ENCODE data around the gene BUD23.
A peak's percentile ranks its signal among the peaks of the same experiment; 100 is the strongest.
"Not testable (repeated sequence)": the region's sequence is repeated elsewhere in the genome, so short reads cannot be mapped to it uniquely, and the experiment has no call there.

The BUD23 gene

GRCh38 chr7:73702665-73703064 is 19.3 kb downstream of the BUD23 start:
- DNase-seq: no peak

- DNase-seq: no peak
Observed at GRCh38 chr7:73703225-73703624, 19.8 kb downstream of the BUD23 start.

- DNase-seq: peak; percentile 45
Observed at GRCh38 chr7:73703757-73704639, 20.6 kb downstream of the BUD23 start.

- DNase-seq: no peak
Observed at GRCh38 chr7:73704640-73705550, 21.5 kb downstream of the BUD23 start.

GRCh38 chr7:73705551-73705920 is 22.1 kb downstream of the BUD23 start:
- no peak for DNase-seq

GRCh38 chr7:73706126-73707044 is 23.0 kb downstream of the BUD23 start:
- DNase-seq: no peak

- DNase-seq: peak; percentile 22
Observed at GRCh38 chr7:73707045-73707631, 23.7 kb downstream of the BUD23 start.

GRCh38 chr7:73708961-73709549 is 25.7 kb downstream of the BUD23 start:
- DNase-seq: no peak

- no peak for DNase-seq
Observed at GRCh38 chr7:73712773-73713172, 29.4 kb downstream of the BUD23 start.

- not testable (repeated sequence) for DNase-seq
Observed at GRCh38 chr7:73713319-73713718, 29.9 kb downstream of the BUD23 start.

- no peak for DNase-seq
Observed at GRCh38 chr7:73715648-73716317, 32.4 kb downstream of the BUD23 start.

- no peak for DNase-seq
Observed at GRCh38 chr7:73716318-73716890, 33.0 kb downstream of the BUD23 start.

- DNase-seq: no peak
Observed at GRCh38 chr7:73717025-73717807, 33.8 kb downstream of the BUD23 start.

- peak; percentile 69 for DNase-seq
Observed at GRCh38 chr7:73717991-73718405, 34.6 kb downstream of the BUD23 start.

GRCh38 chr7:73718438-73718881 is 35.1 kb downstream of the BUD23 start:
- peak; percentile 35 for DNase-seq

- DNase-seq: peak; percentile 66
Observed at GRCh38 chr7:73718905-73719805, 35.8 kb downstream of the BUD23 start, which contains the start of gene STX1A. Gene STX1A, minus strand, starts transcription at chr7:73719669. Its CDS starts 38 bp downstream, at chr7:73719631.

- no peak for DNase-seq
Observed at GRCh38 chr7:73719806-73720169, 36.4 kb downstream of the BUD23 start.

GRCh38 chr7:73720443-73720842 is 37.0 kb downstream of the BUD23 start:
- DNase-seq: not testable (repeated sequence)

- DNase-seq: no peak
Observed at GRCh38 chr7:73721377-73721817, 38.0 kb downstream of the BUD23 start.

All from activated CD4-positive, alpha-beta T cell treated with anti-CD3 and anti-CD28 coated beads, Interleukin-2, amount 50 U/mL, for 1 hour (primary cell).